GM21786 (cell line): Measurements from ENCODE around the gene TPCN2.

ENCODE experiments used
- ATAC-seq: cut with Tn5 transposase; IDR thresholded peaks from one replicate; pipeline ENCODE4 v1.9.1; 2021; ENCODE audit not compliant: unreplicated experiment

Gene TPCN2

GRCh38 chr11:69159150-69159852, 110.6 kb downstream of the TPCN2 start:
- ATAC-seq: no peak

- no peak for ATAC-seq
Measured at GRCh38 chr11:69160296-69161116, 111.8 kb downstream of the TPCN2 start.

GRCh38 chr11:69161117-69161407, 112.3 kb downstream of the TPCN2 start:
- ATAC-seq: no peak

- no peak for ATAC-seq
Measured at GRCh38 chr11:69162505-69162904, 113.8 kb downstream of the TPCN2 start.

- no peak for ATAC-seq
Measured at GRCh38 chr11:69163842-69164241, 115.1 kb downstream of the TPCN2 start.

- no peak for ATAC-seq
Measured at GRCh38 chr11:69164824-69165223, 116.1 kb downstream of the TPCN2 start.

GRCh38 chr11:69165775-69166174, 117.0 kb downstream of the TPCN2 start:
- ATAC-seq: no peak

GRCh38 chr11:69166218-69167115, 117.7 kb downstream of the TPCN2 start:
- ATAC-seq: peak; percentile 93

- ATAC-seq: peak; percentile 7
Measured at GRCh38 chr11:69167130-69167915, 118.6 kb downstream of the TPCN2 start.

- no peak for ATAC-seq
Measured at GRCh38 chr11:69167916-69168691, 119.4 kb downstream of the TPCN2 start.

GRCh38 chr11:69169479-69169878, 120.7 kb downstream of the TPCN2 start:
- ATAC-seq: no peak

GRCh38 chr11:69170704-69171103, 122.0 kb downstream of the TPCN2 start:
- ATAC-seq: no peak

- ATAC-seq: no peak
Measured at GRCh38 chr11:69171476-69172240, 122.9 kb downstream of the TPCN2 start.

GRCh38 chr11:69172674-69173073, 123.9 kb downstream of the TPCN2 start:
- no peak for ATAC-seq

- no peak for ATAC-seq
Measured at GRCh38 chr11:69173331-69173730, 124.6 kb downstream of the TPCN2 start.

- ATAC-seq: no peak
Measured at GRCh38 chr11:69173925-69174581, 125.3 kb downstream of the TPCN2 start.

- no peak for ATAC-seq
Measured at GRCh38 chr11:69174841-69175240, 126.1 kb downstream of the TPCN2 start.

GRCh38 chr11:69178819-69179482, 130.2 kb downstream of the TPCN2 start:
- no peak for ATAC-seq
